SIG-M5 treated with dmso at 0.1 percent for 504 hours (cell line): Measurements from ENCODE around the gene CDK4.

Experiments
- DNase-seq: peaks from one replicate; lab custom pipeline; 2025; ENCODE audit not compliant: unreplicated experiment; lab: John Stamatoyannopoulos, UW

Gene CDK4

GRCh38 chr12:57740656-57741412 is 11.3 kb downstream of the CDK4 start:
- peak; percentile 81 for DNase-seq

- no peak for DNase-seq
These were observed 12.1 kb downstream of the CDK4 start for GRCh38 chr12:57739914-57740538.

GRCh38 chr12:57739387-57739786 is 12.7 kb downstream of the CDK4 start:
- DNase-seq: no peak

GRCh38 chr12:57738661-57739237 is 13.4 kb downstream of the CDK4 start, which contains the start of gene AGAP2:
TSS of gene AGAP2 (minus strand) at chr12:57738742. CDS start at chr12:57738246, 496 bp downstream.
- no peak for DNase-seq

- no peak for DNase-seq
These were observed 14.3 kb downstream of the CDK4 start for GRCh38 chr12:57737467-57738460.

- no peak for DNase-seq
These were observed 15.2 kb downstream of the CDK4 start for GRCh38 chr12:57736741-57737466.

GRCh38 chr12:57735952-57736740 is 16.0 kb downstream of the CDK4 start:
- no peak for DNase-seq

- no peak for DNase-seq
These were observed 16.8 kb downstream of the CDK4 start for GRCh38 chr12:57735198-57735855.

GRCh38 chr12:57734591-57734990 is 17.5 kb downstream of the CDK4 start:
- DNase-seq: no peak

- no peak for DNase-seq
These were observed 18.2 kb downstream of the CDK4 start for GRCh38 chr12:57733928-57734327.

GRCh38 chr12:57732726-57733593 is 19.1 kb downstream of the CDK4 start:
- no peak for DNase-seq

- DNase-seq: no peak
These were observed 19.8 kb downstream of the CDK4 start for GRCh38 chr12:57732270-57732669.

GRCh38 chr12:57731411-57732080 is 20.6 kb downstream of the CDK4 start:
- DNase-seq: no peak

- no peak for DNase-seq
These were observed 21.6 kb downstream of the CDK4 start for GRCh38 chr12:57730336-57731067.

GRCh38 chr12:57729321-57729844 is 22.7 kb downstream of the CDK4 start:
- no peak for DNase-seq

- DNase-seq: no peak
These were observed 24.2 kb downstream of the CDK4 start for GRCh38 chr12:57727758-57728395.
